NCI-H2196 treated with DMSO at 0.1 percent for 48 hours (cell line): ENCODE results near the gene MICAL3.

Source experiments
- DNase-seq: peaks from one replicate; lab custom pipeline; 2025; ENCODE audit not compliant: unreplicated experiment; lab: John Stamatoyannopoulos, UW

MICAL3 gene

DNA sequence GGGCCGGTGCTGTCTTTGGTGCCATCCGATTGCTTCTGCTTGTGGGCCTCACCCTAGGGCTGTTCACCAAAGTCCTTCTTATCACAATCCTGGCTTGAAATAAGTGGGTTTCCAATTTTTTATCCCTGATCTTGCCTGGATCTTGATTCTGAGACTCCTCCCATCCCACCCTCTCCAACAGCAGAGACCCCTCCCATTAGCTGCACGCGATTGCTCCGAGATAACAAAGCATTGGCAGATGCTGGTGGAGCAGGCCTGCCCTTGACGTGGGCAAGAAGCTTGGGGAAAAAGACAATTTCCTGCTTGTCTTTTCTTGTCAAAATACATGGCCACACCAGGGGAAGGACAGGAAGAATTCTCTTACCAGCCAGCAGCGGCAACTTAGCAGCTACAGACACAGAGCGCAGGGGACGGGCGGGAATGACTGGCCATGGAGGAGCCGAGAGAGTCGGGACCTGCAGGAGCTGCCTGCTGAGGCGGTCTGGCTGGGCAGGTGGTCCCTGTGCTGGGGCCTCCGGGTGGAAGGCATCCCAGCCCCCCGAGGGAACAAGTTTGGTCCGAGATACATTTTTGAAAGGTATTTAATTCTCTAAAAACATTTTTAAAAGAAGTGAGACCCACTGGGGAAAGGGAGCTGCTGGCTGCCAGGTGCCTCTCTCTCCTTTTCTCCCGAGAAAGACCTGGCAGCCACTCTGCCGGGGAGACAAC lies 240.4 kb downstream of the MICAL3 start:
- DNase-seq: no peak

DNA sequence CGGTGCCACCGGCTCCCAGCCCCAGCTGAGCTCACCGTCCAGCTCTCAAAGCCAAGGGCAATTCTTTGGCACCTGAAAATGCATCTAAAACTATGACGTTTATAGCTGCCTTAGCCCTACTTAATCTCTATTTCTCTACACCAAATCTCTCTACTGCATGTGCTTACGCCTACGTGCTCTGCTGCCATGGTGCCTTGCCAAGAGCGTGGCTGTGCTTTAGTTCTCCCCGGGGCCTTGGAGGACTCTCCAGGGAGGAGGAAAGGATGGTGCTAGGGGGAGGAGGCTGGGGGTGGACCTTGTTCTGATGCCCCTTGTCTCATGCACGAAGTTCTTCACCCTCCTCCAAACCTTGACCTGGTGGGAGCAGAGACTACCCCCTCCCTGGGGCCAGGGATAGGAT lies 241.0 kb downstream of the MICAL3 start:
- no peak for DNase-seq

DNA sequence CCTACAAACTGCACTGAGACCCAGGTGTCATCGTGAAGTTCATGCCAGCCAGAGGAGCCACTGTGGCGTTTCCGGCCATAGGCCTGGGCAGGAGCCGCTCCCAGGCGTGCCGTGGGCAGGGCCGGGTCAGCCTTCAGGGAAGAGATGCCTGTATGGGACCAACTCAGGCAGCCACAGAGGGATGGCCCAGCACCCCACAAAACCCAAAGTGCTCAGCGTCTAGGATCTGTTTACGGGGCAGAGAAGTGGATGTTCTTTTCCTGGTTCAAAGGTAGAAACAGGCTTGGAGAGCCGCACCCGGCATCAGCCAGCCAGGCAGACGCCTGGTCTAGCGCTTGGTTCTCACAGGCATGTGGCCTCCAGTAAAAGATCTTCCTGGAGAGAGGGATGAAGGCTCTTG lies 241.7 kb downstream of the MICAL3 start:
- DNase-seq: no peak

DNA sequence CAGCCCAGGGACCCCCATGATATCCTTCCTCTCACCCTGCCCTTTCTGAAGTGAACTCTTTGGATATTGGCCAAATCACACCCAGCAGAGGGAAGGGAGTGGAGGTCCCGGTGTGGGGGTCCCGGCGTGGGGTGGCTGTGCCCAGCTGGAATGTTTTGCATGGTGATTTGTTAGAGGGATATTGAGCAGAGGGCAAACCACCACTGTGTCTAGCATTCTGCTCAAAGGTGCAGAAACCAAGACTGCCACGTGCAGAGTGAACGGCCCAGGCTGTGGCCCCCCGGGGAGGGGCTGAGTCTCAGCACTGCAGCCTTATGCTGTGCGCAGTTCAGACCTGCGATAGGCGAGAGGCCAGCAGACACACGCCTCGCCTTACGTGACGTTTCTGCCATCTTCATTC lies 242.2 kb downstream of the MICAL3 start:
- no peak for DNase-seq

DNA sequence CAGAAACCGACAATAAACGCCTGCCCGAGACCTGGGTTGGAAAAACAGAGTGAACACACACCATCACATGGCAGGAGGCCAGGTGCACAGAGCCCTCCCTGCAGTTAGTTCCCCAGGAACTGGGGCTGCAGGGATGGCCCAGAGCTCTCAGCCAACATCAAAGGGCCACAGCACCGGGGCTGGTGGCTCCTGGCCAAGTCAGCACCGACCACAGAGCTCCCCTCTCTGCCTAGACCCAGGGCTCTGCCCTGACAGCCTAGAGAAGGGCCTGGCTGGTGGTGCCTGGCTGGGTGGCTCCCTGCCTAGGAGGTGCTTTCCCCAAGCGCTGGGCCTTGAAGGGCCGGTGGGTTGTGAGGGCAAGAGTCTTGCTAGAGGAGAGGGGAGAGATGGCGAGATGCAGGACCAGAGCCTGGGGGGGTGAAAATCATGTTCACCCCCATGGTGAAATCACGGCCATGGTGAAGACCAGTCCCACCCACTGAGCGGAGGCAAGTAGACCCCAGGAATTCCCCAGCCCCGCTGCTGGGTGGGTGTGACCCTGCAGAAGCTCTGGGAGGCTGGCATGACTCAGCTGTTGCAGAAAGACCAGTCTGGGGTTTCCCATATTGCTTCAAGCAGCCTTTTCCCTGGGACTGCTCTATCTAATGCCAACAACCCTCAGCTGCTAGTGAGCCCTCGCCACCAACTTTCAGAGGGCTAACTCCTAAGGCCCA lies 242.9 kb downstream of the MICAL3 start:
- no peak for DNase-seq

DNA sequence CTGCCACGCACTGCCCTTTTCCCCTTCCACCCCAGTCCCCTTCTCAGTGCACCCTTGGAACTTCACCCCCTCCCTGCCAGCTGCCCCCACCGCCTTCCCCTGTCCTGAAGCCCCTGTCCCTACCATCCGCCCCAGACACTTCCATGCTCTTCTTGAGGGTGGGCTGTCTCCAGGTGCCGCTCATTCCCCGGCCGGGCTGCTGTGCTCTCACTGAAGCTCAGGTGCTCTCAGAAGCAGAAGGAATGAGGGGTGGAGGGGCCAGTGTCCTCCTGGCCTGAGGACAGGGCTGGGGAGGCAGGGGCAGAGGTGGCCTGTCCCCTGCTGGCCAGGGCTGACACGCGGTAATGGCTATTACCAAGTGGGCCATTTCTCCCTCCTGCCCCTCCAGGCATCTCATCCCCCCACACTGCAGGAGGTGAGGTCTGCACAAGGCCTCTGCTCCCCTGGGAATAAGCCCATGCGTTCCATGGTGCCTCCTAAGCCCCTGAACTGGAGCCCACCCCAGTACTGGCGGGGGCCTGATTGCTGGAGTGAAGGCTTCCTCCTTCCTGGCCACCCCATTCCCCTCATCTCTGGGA lies 243.5 kb downstream of the MICAL3 start:
- no peak for DNase-seq

DNA sequence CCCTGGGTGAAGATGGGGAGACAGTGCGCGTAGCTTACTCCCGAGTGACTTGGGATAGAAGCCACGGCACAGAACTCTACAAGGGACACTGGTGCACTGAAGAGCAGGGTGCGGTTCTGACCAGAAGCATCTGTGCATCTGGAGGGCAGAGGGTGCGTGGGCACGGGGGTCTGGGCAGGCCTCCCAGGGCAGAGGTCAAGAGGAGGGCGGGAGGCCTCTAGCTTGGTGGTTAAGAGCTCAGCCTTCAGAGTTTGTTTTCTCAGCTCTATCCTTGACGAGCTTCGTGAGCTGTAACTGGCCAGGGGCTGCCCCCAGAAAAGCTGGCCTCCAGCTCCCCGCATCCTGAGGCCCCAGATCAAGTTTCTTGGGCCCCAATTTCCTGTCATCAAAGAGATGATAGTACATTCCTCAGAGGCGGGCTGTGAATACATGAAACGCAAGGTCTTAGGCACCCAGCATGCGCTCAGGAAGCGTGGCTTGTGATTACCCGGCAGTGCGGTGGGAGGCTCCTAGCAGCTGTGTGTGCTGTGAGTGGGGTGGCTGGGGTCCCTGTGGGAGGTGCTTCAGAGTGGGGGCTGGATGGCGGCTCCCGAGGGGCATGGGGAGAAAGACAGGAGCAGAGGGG lies 244.1 kb downstream of the MICAL3 start:
- DNase-seq: no peak

DNA sequence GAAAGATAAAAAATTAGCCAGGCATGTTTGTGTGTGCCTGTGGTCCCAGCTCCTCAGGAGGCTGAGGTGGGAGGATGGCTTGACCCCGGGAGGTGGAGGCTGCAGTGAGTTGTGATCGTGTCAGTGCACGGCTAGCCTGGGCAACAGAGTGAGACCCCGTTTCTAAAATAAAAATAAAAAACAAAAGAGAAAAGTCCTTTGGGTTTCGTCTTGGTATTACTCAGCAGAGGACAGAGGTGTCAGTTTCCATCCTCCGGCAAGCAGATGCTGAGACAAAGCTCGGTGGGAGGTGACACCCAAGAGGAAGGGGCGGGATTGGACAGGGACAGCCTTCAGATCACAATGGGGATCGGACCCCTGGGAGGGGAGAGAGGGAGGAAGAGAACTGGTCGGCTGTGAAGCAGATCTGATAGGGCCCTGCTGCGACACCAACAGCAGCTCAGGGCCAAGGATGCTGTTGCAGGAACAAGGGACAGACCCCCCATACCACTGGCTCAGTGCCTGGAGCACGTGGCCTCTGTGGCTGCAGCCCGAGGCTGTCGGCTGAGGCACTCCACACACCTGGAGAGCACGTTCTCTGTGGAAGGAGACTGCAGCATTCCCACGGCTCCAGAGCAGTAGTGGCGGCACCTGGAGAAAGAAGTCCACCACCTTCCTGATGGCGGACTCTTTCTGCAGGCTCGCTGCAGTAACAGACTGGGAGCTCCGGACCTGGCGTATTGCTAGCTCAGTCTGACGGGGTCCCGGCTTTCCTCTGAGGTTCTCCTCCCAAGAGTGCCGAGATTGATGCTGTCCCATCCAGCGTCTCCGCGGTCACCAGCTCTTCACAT lies 244.9 kb downstream of the MICAL3 start:
- no peak for DNase-seq

DNA sequence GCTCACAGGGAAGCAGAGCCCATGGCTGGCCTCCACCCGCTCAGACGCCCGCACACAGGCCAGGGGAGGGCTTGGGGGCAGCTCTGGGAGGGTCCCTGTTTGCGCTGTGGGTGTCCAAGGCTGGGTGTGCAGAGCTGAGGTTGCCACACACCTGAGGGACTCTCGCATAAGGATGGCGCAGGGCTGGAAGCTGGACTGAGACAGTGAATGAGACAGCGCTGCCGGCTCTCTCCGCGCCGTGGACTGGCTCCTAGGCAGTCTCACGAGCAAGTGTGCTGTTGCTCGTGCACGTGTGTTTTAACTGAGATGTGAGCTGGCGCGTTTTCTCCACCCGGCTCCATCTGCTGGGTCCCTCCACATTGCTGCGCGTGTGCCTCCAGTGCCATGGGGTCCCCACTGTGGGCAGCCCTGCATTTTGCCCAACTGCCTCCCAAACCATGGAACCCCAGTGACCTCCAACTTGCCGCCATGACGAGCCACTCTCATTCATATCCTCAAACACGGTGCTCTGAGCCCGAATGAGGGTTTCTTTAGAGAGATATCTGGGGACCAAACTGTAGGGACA lies 245.9 kb downstream of the MICAL3 start:
- DNase-seq: no peak

DNA sequence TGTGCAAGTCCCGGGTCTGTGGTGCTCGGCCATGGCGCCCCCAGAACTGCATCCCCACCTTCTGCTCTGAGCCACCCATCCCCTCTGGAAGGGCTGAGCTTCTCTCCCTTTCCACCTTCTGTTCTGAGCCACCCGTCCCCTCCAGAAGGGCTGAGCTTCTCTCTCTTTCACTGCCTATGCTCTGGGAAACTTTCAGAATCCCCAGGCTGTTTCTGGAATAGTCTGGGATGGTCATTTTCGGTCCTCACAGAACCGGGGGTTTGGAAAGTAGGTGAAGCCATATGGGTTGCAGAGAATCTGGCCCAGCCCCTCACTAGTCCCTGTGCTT lies 246.7 kb downstream of the MICAL3 start:
- no peak for DNase-seq

DNA sequence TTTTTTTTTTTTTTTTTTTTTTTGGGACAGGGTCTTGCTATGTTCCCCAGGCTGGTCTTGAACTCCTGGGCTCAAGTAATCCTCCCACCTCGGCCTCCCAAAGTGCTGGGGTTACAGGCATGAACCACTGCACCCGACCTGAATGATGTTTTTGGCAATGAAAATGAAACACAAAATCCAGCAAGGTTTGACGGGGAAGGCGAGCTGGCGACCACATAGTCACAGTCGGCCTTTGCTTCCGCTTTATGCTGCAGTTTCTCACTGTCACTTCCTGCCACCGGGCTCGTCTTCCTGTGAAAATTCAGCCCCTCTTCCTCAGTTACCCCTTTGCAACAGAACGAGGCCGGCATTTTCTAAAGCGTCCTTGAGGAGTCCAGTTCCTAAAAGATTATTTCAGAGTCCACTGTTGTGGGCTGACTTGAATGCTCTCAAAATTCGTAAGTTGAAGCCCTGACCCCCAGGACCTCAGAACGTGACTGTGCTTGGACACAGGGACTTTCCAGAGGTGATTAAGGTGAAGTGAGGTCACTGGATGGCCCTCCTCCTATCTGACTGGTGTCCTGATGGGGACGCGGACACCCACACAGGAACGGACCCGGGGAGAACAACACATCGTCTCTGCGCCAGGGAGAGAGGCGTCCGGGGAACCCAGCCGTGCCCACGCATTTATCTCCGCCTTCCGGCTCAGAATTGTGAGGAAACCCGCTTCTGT lies 247.2 kb downstream of the MICAL3 start:
- DNase-seq: no peak

DNA sequence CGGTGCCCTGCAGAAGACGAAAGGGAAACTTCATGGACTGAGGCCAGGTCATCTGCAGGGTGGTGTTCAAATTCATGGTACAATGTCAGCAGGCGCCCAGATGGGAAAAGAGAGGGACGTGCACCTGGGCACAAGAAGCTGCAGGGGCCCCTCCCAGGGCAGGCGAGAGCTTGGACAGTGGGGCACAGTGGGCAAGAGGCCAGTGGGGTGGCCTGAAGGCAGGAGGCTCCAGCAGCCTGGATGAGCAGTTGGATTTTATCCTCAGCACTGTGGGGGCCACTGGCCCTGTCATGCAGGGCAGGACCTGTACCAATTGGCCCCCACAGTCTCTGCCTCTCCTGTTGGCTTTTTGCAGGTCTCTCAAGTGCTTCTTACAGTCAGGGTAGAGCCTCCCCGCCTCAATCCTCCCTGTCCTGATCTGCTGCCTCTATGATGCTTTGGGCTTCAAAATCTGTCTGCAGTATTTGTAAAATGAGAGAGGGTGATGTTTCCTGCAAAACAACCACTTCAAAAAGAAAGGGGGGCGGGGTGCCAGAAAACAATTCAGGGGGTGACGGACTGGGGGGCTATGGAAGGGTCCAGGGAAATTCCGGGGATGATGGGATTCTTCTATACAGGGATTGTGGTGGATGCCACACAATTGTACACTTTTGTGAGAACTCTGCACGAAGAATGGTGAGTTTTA lies 248.4 kb downstream of the MICAL3 start:
- DNase-seq: no peak

DNA sequence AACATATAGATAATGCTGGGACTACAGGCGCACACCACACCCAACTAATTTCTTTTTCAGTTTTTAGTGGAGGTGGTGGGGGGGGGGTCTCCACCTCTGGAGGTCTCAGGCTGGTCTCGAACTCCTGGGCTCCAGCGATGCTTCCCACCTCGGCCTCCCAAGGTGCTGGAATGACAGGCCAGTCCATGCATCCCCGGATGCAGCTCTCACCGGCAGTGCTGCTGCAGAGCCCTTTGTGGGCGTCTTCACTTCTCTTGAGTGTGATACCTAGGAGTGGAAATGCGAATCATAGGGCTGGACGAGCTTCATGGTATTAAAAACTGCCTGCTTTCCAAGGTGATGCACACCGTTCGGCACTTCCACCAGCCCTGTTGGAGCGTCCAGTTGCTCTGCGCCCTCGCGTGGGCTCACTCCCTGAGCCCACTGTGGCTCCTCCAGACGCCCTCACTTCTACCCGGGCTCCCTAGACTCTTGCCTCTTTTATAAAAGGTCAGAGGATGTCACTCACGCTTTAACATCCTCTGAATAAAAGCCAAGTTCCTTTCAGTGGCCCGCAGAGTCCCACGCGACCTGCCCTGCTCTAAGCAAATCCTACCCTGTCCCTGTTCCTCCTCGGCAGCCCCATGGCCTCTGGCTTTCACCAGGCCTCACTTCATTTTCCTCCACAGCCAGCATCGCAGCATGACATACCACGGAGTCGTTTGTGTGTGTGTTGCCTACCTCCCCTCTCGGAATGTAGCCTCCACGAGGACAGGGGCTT lies 249.3 kb downstream of the MICAL3 start:
- DNase-seq: no peak

DNA sequence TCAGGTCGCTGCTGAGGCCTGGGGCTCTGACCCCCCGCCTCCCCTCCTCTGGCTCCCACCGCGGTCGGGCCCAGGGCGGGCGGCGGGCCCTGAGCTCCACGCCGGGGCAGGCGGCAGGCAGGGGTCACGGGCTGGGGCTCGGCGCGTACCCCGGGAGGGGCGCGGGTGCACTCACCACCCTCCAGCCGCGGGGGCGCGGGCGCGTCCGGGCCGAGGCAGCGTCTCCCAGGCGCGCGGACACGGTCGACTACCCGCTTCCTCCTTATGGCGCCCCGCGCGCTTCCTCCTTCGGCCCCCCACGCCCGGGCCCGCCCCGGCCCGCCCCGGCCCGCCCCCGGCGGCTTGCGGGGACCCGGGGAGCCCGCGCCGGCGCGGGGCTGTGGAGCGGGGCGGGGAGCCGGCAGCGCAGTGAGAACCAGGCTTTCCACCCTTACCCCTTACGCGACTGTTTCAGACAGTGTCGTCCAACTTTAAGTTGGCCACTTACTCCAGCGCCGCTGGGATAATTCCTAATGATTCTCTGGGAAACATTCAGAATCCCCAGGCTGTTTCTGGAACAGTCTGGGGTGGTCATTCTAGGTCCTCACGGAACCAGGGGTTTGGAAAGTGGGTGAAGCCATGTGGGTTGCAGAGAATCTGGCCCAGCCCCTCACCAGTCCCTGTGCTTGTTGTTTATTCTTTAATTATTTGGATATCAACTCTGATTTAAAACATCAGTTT lies 250.0 kb downstream of the MICAL3 start, which contains the start of gene BID:
Gene BID (minus strand): TSS at position 264 of the 720 bp plus-strand sequence. CDS start 24,353 bp downstream, outside the sequence.
- DNase-seq: no peak

DNA sequence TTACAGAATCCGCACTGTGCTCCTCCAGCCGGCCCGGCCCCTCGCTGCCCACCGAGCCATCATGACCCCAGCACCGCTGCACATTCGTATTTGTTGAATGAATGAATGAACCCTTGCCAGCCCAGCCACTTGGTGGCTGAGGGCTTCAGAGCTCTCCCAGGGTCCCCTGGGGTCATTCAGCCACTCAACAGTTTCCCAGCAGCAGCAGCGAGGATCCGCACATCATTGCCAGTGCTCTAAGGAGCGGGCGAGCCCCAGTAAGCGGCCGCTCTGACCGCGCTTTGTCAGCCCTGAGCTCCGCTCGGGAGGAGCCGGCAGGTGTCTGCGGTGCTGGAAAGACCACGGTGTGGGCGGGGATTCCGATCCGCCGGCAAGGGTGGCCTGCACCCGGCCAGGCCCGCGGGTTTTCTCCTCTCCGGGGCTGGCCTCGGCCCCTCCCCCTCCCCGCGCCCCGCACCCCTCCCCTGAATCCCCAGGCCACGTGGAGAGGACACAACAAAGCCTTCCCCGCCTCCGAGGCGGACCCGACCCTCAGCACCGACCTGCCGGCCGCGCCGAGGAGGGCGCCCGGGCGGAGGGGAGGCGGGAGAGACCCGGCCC lies 250.7 kb downstream of the MICAL3 start:
- no peak for DNase-seq

DNA sequence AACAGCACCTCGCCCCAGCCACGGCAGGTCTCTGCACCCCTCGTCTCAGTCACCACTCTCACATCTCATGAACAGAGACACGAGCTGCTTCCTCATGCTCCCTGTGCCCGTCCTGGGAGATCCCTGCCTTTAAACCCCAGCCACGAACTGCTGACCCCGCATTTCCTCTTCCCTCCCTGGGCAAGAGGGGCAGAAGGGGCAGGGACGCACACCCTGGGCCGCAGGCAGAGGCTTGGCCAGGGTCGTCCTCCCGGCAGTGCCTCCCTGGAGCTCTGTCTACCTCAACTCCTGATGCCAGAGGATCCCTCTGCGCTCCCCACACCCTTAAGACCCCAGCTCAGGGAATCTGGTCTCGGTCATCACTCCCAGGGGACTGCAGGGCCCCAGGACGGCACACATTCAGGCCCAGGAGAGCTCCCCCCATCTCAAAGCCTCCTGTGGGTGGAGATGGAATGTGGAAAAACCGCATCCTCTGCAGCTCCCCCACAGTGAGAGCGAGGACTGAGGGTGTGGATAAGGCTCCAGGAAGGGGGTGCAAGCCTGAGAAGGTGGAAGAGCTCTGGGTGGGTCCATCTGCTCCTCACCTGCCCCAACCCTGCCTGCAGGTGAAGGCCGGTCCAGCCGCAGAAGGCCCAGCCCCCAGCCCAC lies 251.3 kb downstream of the MICAL3 start:
- DNase-seq: no peak

DNA sequence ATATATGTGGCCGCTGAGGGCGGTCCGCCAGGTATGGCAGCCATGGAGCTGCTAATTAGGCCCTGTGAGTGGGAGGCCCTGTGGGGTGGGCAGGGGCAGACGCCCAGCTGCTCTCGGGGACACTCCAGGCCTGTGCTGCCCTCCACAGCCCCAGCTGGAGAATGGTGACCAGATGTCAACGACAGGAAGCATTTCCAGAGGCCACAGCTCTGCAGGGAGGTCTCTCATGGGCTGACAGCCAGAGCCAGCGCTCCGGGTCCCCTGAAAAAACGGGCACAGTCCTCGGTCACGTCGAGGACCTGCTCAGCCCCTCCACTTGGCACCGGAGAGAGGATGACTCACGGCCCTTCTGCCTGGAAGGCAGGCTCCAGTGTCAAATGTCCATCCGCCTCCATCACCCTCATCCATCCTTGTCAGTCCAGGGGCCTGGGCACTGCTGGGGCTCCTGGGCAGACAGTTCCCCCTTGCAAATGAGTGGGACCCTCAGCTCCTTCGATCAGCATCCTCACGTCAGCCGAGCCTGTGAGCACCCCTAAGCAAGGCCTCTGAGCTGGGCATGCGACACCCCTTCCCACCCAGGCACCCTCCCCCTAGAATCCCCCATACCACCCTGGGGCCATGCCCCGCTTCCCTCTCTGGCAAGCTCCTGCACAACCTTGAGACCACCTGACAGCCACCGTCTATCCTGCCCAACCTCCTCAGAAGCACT lies 252.0 kb downstream of the MICAL3 start:
- no peak for DNase-seq
